Stomach (tissue), 4 donors: ENCODE results near the gene CHD9NB.

ENCODE experiments used
- CTCF ChIP-seq, 7 experiments: fragments of 450-650 bp in 4 of 7; fragments of 200-600 bp in 3 of 7; sonication (generic) in 3 of 7; IDR thresholded peaks; one replicate each; pipeline ENCODE4 v1.5.1; 2016 to 2019; ENCODE audit warnings: antibody characterized with exemption in 7 of 7, control low read depth in 2 of 7, mild to moderate bottlenecking in 1 of 7
- POLR2A ChIP-seq, 4 donors: fragments of 450-650 bp; IDR thresholded peaks; one replicate each; pipeline ENCODE4 v1.6.1; 2016; ENCODE audit warnings: antibody characterized with exemption in 4 of 4, control low read depth in 2 of 4, mild to moderate bottlenecking in 1 of 4, moderate library complexity in 1 of 4
- POLR2AphosphoS5 ChIP-seq, 3 donors: sonication (generic); formaldehyde crosslinking; IDR thresholded peaks; one replicate each; pipeline ENCODE4 v1.6.1; 2016; ENCODE audit warnings: antibody characterized with exemption in 3 of 3

DNA sequence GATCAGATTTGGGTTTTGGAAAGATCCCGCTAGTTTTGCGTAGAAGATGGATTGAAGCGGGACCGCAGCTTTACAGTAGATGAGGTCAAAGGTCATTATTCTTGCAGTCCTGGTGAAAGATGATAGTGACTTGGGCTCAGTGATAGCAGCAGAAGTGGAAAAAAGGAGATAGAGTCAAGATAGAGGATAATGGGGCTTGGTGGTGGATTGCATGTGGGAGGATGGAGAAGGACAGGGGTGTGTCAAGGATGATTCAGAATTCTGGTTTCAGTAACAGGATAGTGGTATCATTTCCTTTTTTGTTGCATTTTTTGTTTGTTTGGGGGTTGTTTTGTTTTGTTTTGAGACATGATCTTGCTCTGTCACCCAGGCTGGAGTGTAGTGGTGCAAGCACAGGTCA, 28.7 kb downstream of the CHD9NB start:
- TF ChIP-seq POLR2AphosphoS5 (IDR thresholded peaks at IDR 0.05): no peak
- TF ChIP-seq POLR2A (IDR thresholded peaks at IDR 0.05): no peak
- no peak for TF ChIP-seq CTCF (IDR thresholded peaks at IDR 0.05)
